Eye (tissue), 1 donor: Measurements from ENCODE around the gene CGN.

Experiments used
- DNase-seq: peaks from one replicate; pipeline ENCODE4 v3.0.0-alpha.2; 2015

CGN gene

DNA sequence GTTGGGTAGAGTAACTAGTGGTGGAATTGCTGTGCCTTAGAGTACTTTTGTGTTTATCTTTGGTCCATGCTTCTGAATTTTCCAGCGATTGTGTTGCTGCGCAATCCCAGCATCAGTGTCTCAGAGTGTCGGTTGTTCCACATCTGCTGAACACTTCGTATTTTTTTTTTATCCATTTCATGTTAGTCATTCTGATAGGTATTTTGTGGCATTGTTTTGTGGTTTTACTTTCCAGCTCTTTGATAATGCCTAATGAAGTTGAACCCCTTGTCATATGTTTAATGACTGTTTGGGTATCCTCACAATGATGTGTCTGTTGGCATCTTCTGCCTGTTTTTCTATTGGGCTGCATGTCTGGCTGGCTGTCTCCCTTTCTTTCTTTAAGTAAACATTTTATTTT is 42.5 kb downstream of the CGN start:
- DNase-seq: no peak

DNA sequence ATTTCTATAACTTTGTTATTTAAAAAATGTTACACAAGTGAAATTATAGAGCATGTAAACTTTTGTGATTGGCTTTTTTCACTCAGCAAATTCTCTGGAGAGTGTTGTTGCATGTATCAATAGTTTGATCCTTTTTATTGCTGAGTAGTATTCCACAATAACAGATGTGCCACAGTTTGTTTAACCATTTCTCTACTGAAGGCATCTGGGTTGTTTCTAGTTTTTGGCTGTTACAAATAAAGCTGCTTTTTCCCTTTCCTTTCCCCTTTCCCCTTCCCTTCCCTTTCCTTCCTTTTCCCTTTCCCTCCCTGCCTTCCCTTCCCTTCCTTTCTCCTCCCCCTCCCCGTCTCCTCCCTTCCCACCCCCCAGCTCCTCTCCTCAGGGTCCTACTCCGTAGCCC is 44.9 kb downstream of the CGN start:
- DNase-seq: no peak

DNA sequence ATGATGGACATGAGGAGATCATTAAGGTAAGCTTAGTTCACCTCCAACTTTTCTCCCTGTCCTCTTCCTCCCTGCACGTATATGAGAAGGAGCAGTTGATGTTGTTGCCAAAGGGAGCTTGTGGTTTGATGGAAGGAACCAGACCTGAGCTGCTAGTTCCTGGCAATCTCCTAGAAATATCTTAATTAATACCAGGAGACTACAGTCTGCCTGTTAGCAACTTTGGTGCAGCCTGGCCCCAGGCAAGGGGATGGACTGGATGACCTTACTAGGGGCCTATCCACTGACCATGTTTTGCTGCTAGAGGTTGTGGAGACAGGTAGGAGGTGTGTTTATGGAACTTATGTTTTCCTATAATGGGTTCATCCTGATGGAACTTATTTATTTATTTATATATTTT is 51.5 kb downstream of the CGN start:
- DNase-seq: no peak

DNA sequence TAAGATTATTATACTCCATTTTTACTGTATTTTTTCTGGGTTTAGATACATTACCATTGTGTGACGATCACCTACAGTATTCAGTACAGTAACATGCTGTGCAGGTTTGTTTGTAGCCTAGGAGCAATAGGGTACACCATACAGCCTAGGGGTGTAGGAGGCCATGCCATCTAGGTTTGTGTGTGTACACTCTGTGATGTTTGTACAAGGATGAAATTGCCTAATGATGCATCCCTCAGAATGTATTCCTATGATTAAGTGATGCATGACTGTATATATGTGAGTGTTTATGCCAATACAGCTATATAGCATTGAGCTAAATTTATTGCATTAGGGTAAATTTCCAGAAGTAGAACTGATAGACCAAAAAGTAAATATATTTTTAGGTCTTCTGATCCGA is 52.2 kb downstream of the CGN start:
- no peak for DNase-seq

DNA sequence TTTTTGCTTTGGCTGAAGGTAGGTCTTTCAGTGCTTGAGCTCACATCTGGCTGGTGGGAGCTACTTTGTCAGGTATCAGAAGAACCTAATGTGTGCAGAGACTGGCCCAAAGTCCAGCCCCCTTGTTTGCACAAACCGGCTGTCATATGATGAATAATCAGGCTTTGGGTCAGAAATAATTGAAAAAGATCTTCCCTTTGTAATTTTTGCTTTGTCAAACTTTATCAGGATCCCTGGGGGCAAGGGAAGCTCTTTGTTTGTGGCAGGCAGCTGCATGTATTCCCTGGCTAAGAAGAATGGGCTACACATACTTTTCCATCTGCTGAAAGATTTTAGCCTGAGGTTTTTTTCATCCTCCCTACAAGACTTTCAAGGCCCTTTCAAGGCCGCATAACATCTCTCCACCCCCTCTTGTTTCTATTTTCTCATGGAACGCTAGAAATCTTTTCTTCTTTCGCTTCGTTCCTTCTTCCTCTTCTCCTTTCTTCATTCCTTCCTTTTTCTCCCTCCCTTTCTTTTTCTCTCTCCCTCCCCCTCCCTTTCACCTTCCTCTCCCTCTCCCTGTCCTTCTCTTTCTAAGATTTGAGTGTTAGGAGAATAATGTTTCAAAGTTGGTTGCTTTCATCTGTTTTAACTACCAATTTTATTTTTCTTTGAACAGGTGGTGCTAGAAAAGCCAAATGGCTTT is 54.5 kb downstream of the CGN start:
- DNase-seq: peak; percentile 55

DNA sequence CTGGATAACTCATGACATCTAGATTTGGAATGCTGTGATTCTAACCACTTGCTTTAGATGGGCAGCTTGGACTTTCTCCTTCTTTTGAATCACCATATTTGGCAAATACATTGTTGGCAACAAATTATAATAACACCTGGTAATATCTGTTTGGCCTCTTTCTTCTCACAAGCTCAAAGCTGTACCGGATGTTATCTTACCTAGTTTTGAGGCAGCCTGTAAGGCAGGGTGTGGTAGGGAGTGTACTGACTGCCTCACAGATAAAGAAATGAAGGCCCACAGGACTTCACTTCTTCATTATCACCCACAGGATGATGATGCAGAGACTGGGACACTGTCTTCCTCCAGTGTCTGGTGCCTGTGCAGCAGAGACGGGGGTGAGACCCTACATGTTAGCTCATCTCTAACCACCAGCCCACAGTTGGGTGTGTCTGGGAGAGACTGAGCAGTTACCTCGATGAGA is 57.5 kb downstream of the CGN start:
- DNase-seq: no peak

DNA sequence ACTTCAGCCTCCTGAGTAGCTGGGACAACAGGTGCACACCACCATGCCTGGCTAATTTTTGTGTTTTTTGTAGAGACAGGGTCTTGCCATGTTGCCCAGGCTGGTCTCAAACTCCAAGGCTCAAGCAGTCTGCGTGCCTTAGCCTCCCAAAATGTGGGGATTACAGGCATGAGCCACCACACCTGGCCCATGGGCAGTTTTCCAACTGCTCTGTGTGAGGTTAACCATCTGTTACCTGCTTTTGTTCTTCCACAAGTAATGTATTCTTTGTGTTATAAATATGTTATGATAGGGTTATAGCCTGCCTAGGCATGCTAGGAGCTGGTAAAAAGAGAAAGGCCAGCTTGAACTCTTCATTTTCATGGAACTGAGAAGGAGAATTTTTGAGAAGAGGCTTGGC is 59.6 kb downstream of the CGN start:
- DNase-seq: no peak

DNA sequence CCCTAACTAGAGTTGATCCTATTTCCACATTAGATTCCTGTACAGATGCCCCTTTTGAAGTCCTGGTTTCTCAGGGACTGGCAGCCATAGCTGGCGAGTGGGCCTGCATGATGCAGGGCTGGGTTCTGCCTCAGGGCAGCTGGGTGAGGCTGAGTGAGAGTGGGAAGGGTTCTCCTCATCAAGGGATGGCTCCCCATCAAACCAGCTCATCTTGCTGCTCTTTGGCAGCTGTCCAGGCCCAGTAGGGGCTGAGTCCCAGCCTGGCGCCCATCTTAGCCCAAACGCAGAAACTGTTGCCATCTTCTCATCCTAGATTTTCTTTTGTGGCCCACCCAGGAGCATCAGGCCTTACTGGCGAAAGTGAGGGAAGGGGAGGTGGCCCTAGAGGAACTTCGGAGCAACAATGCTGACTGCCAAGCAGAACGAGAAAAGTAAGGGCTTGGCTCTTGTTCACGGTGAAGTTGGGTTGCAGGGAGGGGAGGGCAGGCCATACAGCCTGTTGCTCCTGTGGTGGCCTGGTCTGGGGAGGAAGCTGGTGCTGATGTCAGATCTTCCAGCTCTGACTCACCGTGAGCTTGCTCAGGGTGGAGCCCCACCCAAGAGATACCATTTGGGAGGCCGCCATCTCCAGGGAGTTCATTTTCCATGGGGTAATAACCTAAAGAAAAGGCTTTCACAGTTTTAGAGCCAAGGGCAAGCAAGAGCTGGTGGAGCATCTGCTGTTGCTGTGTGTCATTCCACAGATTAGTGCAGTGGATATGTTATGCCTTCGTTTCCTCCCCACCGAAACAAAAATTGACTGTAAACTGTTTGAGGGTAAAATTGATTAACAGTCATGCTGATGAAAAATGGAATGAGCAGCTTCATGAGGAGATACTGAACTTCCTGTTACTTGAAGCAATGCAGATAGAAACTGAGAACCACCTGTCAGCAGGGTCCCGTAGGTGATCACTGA is 63.7 kb downstream of the CGN start:
- DNase-seq: no peak

DNA sequence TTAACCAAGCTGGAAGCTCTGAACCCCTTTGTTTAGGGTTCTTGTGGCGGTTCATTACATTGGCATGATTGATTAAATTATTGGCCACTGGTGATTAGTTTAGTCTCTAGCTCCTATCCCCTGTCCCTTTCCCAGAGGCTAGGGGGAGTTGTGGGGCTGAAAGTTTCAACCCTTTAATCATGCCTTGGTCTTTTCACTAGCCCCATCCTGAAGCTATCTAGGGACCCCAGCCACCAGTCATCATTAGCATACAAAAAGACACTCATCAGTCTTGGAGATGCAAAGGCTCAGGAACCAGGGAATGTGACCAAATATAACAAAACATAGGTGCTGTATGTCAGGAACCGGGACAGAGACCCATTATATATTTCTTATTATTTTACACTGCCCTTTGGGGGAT is 66.0 kb downstream of the CGN start:
- DNase-seq: no peak

DNA sequence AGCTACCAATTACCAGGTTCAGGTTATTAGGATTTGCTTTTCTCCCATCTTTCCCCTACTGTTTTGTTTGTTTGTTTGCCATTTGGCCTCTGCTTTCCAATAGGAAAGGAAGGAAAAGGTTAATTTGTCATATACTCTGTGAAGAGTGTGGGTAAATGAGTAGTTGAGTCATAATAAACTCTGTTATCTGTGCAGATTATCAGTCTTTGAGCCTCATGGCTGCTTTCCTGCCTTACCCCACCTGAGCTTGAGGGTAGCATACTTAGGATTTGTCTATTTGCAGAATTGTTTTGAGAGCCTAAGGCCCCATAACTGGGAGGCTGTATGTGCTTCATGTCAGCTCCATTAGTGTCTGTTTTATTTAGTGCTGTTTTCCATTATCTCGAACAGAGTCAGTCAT is 67.8 kb downstream of the CGN start:
- no peak for DNase-seq

DNA sequence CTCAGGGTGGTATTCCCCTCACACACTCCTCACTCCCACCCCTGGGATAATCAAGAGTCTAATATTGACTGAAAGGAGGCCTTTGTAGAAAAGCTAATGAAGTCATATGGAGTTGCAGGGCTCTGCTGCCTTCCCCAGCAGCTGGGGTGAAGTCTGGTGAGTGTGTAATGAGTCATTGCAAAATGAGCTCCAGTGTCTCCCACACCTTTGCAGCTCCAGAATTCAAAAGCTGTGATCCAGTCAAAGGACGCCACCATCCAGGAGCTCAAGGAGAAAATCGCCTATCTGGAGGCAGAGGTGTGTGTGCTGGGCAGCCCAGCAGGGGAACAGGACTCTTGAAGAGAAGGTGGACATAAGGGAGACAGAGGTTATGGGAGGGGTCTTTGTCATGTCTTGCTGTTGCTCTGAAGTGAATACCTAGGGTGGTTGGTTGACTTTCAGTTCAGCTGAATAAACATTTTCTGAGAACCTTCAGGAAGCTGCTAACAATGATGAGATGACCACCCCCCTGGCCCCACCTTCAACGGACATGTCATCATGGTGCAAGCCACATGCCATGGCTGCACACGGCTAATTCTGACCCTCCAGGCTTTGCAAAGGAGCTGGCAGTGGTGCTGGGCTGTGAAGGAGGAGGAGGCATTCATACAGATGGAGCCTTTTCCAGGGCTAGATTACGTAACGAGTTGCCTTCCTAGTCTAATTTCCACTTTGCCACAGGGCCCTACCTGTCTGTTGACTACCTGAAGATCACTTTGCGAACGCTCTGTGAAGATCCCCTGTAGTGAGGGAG is 68.4 kb downstream of the CGN start:
- no peak for DNase-seq

DNA sequence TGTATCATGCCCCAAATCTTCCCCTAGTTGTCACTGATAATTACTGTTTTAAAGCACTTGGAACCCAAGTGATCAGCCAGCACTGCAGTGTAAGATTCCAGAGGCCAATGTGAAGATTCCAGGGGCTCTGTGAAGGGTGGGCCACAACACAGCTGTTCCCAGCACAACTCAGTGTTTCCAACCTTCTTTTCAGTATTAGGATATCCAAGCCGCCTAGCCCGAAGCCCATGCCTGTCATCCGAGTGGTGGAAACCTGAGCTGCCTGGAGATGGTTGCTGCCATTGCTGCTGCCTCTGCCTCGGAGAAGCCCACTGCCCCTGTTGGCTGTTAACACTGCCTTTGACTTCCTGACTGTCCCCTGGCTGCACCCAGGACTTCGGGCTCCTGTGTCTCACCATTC is 70.3 kb downstream of the CGN start:
- DNase-seq: no peak

DNA sequence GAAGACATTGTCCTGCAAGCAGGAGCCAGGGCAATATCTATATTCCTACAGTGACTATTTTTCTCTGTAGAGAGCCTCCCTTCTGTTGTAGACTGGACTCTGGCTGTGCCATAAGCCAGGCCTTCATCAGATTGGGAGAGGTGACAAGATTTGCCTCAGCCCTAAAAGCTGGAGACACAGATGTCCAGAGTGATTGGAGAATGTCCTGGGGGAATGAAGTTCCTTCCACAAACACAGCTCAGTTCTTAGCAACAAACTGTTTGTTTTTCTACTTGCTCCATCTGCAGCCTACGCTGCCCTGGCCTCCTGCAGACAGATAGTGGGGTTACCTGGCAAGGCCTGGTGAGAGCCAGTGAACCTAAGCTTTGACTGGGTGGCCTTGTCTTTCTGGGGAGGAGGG is 70.7 kb downstream of the CGN start:
- no peak for DNase-seq

DNA sequence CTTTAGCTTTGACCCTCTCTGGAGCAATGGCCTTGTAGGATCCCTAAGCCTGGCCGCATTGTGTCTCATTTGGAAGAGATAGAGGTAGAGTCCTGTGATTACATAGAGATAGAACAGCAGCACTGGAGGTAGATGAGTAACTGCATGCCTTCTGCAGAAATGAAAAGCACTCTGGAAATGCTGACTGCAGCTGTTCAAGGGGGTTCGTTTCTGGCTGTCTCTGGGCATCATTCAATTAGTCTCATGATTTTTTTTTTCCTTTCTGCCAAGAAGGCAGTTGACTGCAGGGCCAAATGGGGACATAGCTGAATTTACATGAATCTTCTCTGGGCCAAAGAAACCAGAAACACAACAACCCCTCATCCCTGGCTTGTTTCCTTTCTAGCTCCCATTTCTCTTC is 72.6 kb downstream of the CGN start:
- DNase-seq: no peak

DNA sequence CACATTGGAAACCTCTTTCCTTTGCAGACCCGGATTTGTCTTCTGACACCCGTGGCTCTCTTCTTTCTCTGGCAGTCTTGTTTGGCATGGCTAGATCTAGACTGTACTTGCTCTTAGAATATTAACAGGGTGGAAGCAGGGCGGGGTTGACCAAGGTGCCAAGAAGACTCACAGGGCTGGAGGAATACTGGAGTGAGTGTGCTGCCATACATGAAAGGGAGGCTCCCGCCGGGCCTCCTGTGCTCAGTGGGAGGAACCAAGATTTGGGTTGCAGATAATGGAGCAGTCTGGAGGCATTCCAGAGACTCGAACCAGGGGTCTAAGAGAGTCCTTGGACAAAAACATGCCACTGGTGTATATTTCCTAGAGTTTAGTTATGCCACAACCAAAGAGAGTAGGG is 73.1 kb downstream of the CGN start:
- DNase-seq: no peak

DNA sequence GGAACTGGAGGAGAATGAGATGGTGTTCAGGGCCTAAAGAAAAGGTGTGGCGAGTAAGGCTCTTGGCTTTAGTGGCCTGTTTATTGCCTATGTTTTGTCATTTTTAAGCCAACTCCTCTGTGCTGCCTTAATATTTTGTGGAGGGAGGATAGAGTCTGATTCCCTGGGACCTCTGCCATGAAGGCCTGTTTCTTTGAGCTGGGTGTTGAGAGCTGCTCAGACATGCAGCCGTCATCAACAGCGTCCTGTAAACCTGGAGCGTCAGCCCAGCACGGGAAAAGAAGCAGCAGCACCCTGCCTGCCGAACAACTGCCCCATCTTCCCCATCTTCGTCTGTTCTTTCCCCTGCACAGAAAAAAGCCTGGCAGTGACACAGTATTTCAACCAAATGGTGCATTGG is 73.6 kb downstream of the CGN start:
- DNase-seq: no peak

DNA sequence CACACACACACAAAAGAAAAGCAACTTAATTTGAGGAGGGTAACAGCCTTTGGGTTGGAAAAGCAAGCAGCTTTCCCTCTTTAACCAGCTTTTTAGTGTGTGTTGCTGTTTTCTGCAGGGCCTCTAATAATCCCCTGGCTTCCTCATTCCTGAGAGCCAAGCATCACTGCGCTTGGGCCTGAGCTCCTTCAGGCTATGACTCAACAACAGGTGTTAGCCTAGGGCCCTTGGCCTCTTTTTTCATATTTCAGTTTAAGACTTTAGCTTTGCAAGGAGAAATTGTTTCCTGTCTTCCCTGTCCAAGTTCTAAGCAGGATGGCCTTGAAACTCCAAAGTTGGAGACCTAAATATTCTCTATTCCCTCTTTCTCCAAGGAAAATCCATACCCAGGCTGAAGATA is 74.4 kb downstream of the CGN start:
- DNase-seq: peak; percentile 31
